Psoas muscle (tissue), 8 donors: ENCODE results near the gene SOCS2. TPM values are rescaled to one million over a fixed set of nuclear protein-coding genes. Genes with fewer than 3 reads are reported as not detected.

Experiments
- ATAC-seq, 4 donors: fragments of 200-7000 bp; cut with Tn5 transposase; one replicate each; pipeline ENCODE4 v1.9.1; 2020; ENCODE audit warnings: moderate library complexity in 3 of 4, mild to moderate bottlenecking in 2 of 4
- DNase-seq, 2 donors: peaks; one replicate each; pipeline ENCODE4 v3.0.0-alpha.2; 2020
- H3K27ac ChIP-seq: fragments of 200-600 bp; one replicate; pipeline ENCODE4 v1.8.0; 2022
- H3K27me3 ChIP-seq, 3 donors: fragments of 200-600 bp in 1 of 3; one replicate each; pipeline versions ENCODE4 v1.6.1 to v1.8.0; 2013 to 2022; ENCODE audit warnings: low read length in 2 of 3, mild to moderate bottlenecking in 2 of 3, moderate library complexity in 1 of 3; ENCODE audit not compliant: insufficient read depth in 3 of 3
- H3K36me3 ChIP-seq, 2 donors: fragments of 200-600 bp in 1 of 2; one replicate each; pipeline versions ENCODE4 v1.6.1 to v1.8.0; 2013 to 2022; ENCODE audit warnings: low read depth in 1 of 2, mild to moderate bottlenecking in 1 of 2, moderate library complexity in 1 of 2; ENCODE audit not compliant: insufficient read depth in 1 of 2
- H3K4me1 ChIP-seq: fragments of 200-600 bp; one replicate; pipeline ENCODE4 v1.8.0; 2022
- H3K4me3 ChIP-seq: fragments of 200-600 bp; one replicate; pipeline ENCODE4 v1.8.0; 2022; ENCODE audit warnings: mild to moderate bottlenecking
- H3K9me3 ChIP-seq: fragments of 200-600 bp; one replicate; pipeline ENCODE4 v1.8.0; 2022
- WGBS, 3 donors: extraction: QIAGEN DNeasy Blood & Tissue Kit; methylation state at CpG; one replicate each; pipeline versions ENCODE4 v1.1.6 to v1.1.7; 2013; 5-methylcytosine and 5-hydroxymethylcytosine counted together
- intact Hi-C, 2 donors: fragments of 100-400 bp; cut with DNase I; formaldehyde crosslinking; loops; one replicate each; pipeline versions ENCODE4 v1.11.0 to v1.14.2; 2022
- polyA plus RNA-seq, 3 donors: library from polyadenylated mRNA; stranded (reverse); fragments of 200-250 nt; gene quantifications; one replicate each; pipeline ENCODE4 v1.2.3, GENCODE V29; 2013
- total RNA-seq, 4 donors: library from RNA; stranded (reverse); fragmentation: NEBNext Ultra II Directional in 2 of 4; extraction: Animal tissue kit (Norgen Biotek cat#: 25700) in 2 of 4; gene quantifications; one replicate each; pipeline versions ENCODE4 v1.2.1 to v1.2.4, GENCODE V29; 2021 to 2023
- TF ChIP-seq, protein P1 (sequence below): fragments of 200-600 bp; IDR thresholded peaks from one replicate; pipeline ENCODE4 v1.8.0; 2022; ENCODE audit warnings: antibody characterized with exemption
- donor health status: healthy with polysubstance abuse.
- donor health status: DM: no; HTN: no; CAD: no; lungs with moderate emphysema.
- donor health status: Bipolar disorder and iron deficiency.
- donor health status: healthy.
- donor health status: DM: yes; HTN: yes; CAD: no.
- donor health status: DM: no; HTN: no; CAD: no.
- donor health status: DM: no; HTN: no; CAD: no.
- donor health status: DM: yes; HTN: yes; CAD: no.

SOCS2 gene
- total and polyA plus RNA-seq, 7 donors: 2.9 to 10.6 (median 4.7) TPM

DNA sequence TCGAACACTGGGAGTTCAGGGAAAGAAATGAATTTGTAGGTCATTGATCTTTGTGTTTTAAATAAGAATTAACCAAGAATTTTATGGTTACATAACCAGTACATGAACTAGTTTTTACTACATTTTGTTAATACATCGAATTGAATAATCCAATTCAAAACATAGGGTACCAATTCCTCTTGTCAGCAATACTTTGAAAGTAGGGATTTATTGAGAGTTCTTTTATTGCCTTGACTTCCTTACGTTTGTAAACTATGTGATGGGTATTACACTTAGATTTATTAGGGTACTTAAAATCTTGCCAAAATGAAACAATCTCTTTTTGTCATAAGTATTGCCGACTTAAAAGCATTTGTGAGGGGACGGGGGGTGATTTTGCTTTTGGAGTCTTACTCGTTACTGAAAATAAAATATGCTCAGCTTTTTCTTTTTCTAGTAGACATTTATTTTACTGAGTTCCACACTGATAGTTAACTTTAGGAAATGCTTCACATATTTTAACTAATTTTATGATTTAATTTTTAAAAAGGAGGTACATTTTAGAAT lies 22.4 kb downstream of the SOCS2 start:
- TF ChIP-seq, protein P1, sequence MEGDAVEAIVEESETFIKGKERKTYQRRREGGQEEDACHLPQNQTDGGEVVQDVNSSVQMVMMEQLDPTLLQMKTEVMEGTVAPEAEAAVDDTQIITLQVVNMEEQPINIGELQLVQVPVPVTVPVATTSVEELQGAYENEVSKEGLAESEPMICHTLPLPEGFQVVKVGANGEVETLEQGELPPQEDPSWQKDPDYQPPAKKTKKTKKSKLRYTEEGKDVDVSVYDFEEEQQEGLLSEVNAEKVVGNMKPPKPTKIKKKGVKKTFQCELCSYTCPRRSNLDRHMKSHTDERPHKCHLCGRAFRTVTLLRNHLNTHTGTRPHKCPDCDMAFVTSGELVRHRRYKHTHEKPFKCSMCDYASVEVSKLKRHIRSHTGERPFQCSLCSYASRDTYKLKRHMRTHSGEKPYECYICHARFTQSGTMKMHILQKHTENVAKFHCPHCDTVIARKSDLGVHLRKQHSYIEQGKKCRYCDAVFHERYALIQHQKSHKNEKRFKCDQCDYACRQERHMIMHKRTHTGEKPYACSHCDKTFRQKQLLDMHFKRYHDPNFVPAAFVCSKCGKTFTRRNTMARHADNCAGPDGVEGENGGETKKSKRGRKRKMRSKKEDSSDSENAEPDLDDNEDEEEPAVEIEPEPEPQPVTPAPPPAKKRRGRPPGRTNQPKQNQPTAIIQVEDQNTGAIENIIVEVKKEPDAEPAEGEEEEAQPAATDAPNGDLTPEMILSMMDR: no peak
- H3K4me3 ChIP-seq: peak overlapping the region; percentile 38
- peak overlapping the region; percentile 72 for H3K27ac ChIP-seq
- H3K4me1 ChIP-seq: peaks cover 6% of the 10 kb centered on the region
- H3K27me3 ChIP-seq: no peaks in the 10 kb centered on the region
- no peak for ATAC-seq
- intact Hi-C loops: loop anchor here (5.0 kb wide), 2 partner anchors 82 to 147 kb away; partner anchors contain the start of gene CRADD (in 2 of the 2)
- H3K9me3 ChIP-seq: no peaks in the 10 kb centered on the region
- DNase-seq: no peak
- H3K36me3 ChIP-seq: no peaks in the 10 kb centered on the region
- 36 to 75% (median 43%) methylated on average over 6 of the region's 6 CpGs for WGBS, 3 donors

DNA sequence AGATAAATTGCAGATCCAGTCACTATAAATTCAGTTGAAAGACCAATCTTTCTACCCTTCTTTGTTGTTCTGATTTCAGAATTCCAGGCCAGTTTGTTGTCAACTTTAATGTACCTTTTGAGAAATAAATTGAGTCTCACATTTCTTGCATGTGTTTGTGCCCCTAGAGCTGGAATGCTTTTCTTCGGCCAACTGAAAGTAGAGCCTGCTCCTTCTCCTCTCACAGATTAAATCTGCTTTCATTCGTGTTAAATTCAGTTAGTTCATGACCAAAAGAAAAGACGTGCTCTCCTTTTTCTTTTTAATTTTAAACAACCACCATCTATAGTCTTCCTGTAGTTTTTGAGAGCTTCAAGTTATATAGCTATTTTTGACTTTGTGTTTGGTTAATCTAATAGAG lies 22.9 kb downstream of the SOCS2 start:
- ATAC-seq (no peak), DNase-seq (no peak)
- Histone ChIP-seq H3K4me1 (peaks cover 6% of the 10 kb centered on the region), H3K9me3 (no peaks in the 10 kb centered on the region), H3K27me3 (no peaks in the 10 kb centered on the region), H3K4me3 (peak overlapping the region; percentile 38), H3K27ac (peak overlapping the region; percentile 0), H3K36me3 (no peaks in the 10 kb centered on the region)
- intact Hi-C loops: loop anchor here in 1 of 2 donors (5.0 kb wide), 1 partner anchor 82 kb away; the partner anchor contains the start of gene CRADD
- TF ChIP-seq, protein P1: no peak
- 18 to 67% (median 30%) methylated on average over 3 of the region's 3 CpGs for WGBS, 3 donors

DNA sequence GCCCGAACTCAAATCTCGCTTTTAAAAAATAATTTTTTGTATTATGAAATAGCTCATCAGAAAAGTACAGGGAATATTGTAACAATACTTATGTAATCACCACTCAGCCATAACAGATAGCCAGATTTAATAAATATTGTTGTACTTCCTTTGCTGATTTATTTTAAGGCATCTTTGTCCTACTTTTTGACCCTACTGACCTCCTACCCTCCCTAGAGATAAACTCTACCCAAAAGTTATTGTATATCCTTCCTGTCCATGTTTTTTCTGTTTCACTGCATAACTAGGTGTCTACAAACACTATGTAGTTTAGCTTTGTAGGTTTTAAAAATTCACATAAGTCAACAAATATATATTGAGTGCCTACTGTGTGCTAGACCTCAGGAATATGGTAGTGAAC lies 25.1 kb downstream of the SOCS2 start:
- intact Hi-C loops: loop anchor here in 1 of 2 donors (5.0 kb wide), 1 partner anchor 80 kb away; the partner anchor contains the start of gene CRADD

DNA sequence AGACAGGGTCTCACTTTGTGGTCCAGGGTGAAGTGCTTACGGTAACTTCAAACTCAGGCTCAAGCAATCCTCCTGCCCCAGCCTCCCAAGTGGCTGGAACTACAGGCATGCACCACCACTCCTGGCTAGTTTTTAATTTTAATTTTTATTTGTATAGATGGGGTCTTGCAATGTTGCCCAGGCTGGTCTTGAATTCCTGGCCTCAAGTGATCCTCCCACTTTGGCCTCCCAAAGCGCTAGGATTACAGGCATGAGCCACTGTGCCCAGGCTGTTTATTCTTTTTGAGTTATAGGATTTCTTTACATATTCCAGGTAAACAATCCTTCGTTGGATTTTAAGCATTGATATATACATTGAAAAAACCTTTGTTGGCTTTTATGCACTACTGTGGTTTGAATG lies 26.7 kb downstream of the SOCS2 start:
- peaks cover 21% of the 10 kb centered on the region for H3K4me1 ChIP-seq
- H3K27me3 ChIP-seq: no peaks in the 10 kb centered on the region
- no peak overlapping the region for H3K4me3 ChIP-seq
- H3K36me3 ChIP-seq: no peaks in the 10 kb centered on the region
- H3K9me3 ChIP-seq: no peaks in the 10 kb centered on the region
- ATAC-seq (no peak), DNase-seq (no peak)
- 92 to 95% (median 93%) methylated on average over 3 of the region's 3 CpGs for WGBS, 3 donors
- intact Hi-C loops: loop anchor here in 1 of 2 donors (5.0 kb wide), 1 partner anchor 78 kb away; the partner anchor contains the start of gene CRADD
- TF ChIP-seq, protein P1: no peak
- no peak overlapping the region for H3K27ac ChIP-seq

More for the DNA sequence above, 25.1 kb downstream of the SOCS2 start:
- H3K36me3 ChIP-seq: no peaks in the 10 kb centered on the region
- no peak overlapping the region for H3K27ac ChIP-seq
- H3K4me1 ChIP-seq: peaks cover 6% of the 10 kb centered on the region
- H3K27me3 ChIP-seq: no peaks in the 10 kb centered on the region
- 84 to 94% (median 87%) methylated on average over 2 of the region's 2 CpGs for WGBS, 3 donors
- H3K9me3 ChIP-seq: no peaks in the 10 kb centered on the region
- DNase-seq (no peak), ATAC-seq (no peak)
- TF ChIP-seq, protein P1: no peak
- no peak overlapping the region for H3K4me3 ChIP-seq

DNA sequence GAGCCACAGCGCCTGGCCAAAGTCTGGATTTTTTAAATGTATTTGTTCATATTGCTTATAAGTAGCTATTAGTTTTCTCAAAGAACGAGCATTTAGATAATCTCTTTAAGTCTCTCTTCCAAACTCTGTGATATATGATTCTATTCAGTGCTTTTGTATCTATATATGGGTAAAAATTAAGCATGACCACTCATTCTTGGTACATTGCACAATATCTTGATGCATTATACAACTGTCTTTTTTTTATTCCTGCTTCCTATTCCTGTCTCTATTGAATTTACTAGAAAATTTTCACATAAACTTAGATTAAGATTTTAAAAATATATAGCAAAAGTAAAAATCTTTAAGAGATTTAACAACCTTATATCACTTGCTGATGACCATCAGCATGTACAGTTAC lies 29.1 kb downstream of the SOCS2 start:
- Histone ChIP-seq H3K9me3 (no peaks in the 10 kb centered on the region), H3K4me1 (peaks cover 18% of the 10 kb centered on the region), H3K36me3 (no peaks in the 10 kb centered on the region), H3K27me3 (no peaks in the 10 kb centered on the region), H3K27ac (no peak overlapping the region), H3K4me3 (no peak overlapping the region)
- intact Hi-C loops: no loop called here
- DNase-seq (no peak), ATAC-seq (no peak)
- WGBS, 3 donors: 69 to 96% (median 78%) methylated on average over 2 of the region's 2 CpGs
- TF ChIP-seq, protein P1: no peak
